ENCODE measurements around the gene ASB2.

DNA sequence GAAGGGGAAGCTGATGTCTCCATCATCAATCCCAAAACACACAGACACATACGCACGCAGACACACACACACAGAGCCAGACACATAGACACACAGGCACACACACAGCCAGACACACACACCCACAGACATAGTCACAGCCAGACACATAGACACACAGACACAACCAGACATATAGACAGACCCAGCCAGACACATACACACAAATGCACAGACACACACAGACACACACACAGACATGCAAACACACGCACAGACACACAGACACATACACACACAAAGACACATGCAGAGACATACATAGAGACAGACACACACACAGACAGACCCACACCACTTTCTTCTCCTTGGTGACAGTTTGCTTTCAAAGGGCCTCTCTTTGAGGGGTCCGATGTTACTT is 27.0 kb upstream of the ASB2 start:
- TF ChIP-seq, protein P1, sequence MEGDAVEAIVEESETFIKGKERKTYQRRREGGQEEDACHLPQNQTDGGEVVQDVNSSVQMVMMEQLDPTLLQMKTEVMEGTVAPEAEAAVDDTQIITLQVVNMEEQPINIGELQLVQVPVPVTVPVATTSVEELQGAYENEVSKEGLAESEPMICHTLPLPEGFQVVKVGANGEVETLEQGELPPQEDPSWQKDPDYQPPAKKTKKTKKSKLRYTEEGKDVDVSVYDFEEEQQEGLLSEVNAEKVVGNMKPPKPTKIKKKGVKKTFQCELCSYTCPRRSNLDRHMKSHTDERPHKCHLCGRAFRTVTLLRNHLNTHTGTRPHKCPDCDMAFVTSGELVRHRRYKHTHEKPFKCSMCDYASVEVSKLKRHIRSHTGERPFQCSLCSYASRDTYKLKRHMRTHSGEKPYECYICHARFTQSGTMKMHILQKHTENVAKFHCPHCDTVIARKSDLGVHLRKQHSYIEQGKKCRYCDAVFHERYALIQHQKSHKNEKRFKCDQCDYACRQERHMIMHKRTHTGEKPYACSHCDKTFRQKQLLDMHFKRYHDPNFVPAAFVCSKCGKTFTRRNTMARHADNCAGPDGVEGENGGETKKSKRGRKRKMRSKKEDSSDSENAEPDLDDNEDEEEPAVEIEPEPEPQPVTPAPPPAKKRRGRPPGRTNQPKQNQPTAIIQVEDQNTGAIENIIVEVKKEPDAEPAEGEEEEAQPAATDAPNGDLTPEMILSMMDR (IDR thresholded peaks at IDR 0.05; ENCODE audit: low read depth, low read length, poor library complexity, severe bottlenecking), result no peak
- no peak for TF ChIP-seq EZH2phosphoT487 (IDR thresholded peaks at IDR 0.05; ENCODE audit: borderline replicate concordance, low read length)

Data from DOHH2 (cell line).